ENCODE data around the gene CLDN4.

CLDN4 gene

DNA sequence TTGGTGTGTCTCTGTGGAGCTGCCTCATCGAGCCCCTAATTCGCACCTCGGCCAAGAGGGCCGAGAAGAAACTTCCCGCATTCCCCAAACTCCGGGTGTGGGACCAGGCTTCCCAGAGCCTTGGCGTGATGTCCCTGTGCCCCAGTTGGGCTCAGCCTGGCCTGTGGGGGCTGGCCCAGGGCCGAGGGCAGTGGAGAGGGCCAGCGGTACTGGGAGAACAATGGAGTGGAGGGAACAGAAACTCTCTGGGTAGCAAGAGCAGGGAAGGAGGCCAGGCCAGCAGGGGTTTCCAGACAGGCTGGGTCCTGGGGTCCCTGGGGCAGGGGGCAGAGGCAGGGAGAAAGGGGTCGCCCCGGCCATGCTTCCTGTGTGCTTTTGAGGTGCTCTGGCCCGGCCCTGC lies 46.2 kb downstream of the CLDN4 start:
- H3K27me3 ChIP-seq (ENCODE audit: control insufficient read depth, low read length): no peaks in the 10 kb centered on the region
- no peak for TF ChIP-seq CTCF (IDR thresholded peaks at IDR 0.05; ENCODE audit: low read depth, low read length, poor library complexity, severe bottlenecking)
- no peak overlapping the region for H3K4me3 ChIP-seq (ENCODE audit: low read length)
- no peaks in the 10 kb centered on the region for H3K4me1 ChIP-seq (ENCODE audit: control insufficient read depth, low read length)
- no peaks in the 10 kb centered on the region for H4K20me1 ChIP-seq (ENCODE audit: control insufficient read depth, insufficient read depth, low read depth, low read length)
- H3K4me2 ChIP-seq (ENCODE audit: low read length): no peak overlapping the region
- H3K27ac ChIP-seq (ENCODE audit: low read depth, low read length): no peak overlapping the region
- H3K36me3 ChIP-seq (ENCODE audit: control insufficient read depth, low read length): no peaks in the 10 kb centered on the region
- no peaks in the 10 kb centered on the region for H3K9me2 ChIP-seq (replicated peaks; ENCODE audit: control insufficient read depth, low read length)
- no peaks in the 10 kb centered on the region for H3K9me3 ChIP-seq (ENCODE audit: control insufficient read depth, insufficient read depth, low read length)
- H3F3A ChIP-seq (ENCODE audit: control insufficient read depth, insufficient read depth): no peaks in the 10 kb centered on the region
- H3K79me2 ChIP-seq (ENCODE audit: control insufficient read depth, low read length): no peaks in the 10 kb centered on the region

DNA sequence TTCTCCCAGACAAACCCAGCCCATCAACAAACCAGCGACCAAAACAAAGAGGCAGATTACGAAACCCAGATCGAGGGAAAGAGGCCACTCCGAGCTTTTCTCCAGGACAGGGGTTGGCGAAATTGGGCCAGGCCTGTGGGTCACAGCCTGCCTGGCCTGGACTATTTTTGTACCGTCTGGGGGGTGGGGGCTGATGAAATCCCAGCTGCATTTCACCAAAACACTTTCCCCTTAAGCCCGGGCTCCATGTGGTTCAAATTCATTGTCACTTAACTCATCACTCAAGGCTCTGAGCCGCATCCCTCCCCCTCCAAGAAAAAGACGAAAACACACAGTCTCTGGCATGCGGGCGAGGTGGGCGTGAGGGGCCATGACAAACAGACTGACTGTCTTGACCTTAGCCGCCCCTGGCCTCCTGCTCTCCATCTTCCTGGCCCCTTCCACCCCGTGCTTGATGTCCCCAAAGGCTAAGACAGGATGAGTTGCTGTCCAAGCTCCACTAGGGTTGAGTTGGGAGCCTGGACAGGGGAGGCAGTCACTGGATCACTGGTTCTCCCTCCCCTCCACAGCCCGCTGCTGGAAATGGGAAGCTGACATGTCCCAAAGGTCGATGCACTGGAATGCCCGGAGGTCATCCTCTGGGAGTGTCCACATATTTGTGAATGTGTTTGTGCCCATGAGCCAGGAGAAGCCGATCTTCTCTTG lies 49.3 kb downstream of the CLDN4 start:
- Histone ChIP-seq H3K9me2 (replicated peaks; ENCODE audit: control insufficient read depth, low read length) (no peaks in the 10 kb centered on the region), H3K79me2 (ENCODE audit: control insufficient read depth, low read length) (no peaks in the 10 kb centered on the region), H3K27me3 (ENCODE audit: control insufficient read depth, low read length) (peaks cover 7% of the 10 kb centered on the region; the same call in 1 of the 2 replicates), H3K4me1 (ENCODE audit: control insufficient read depth, low read length) (no peaks in the 10 kb centered on the region), H3K27ac (ENCODE audit: low read depth, low read length) (no peak overlapping the region), H4K20me1 (ENCODE audit: control insufficient read depth, insufficient read depth, low read depth, low read length) (no peaks in the 10 kb centered on the region), H3F3A (ENCODE audit: control insufficient read depth, insufficient read depth) (no peaks in the 10 kb centered on the region), H3K4me2 (ENCODE audit: low read length) (no peak overlapping the region), H3K4me3 (ENCODE audit: low read length) (no peak overlapping the region), H3K36me3 (ENCODE audit: control insufficient read depth, low read length) (no peaks in the 10 kb centered on the region), H3K9me3 (ENCODE audit: control insufficient read depth, insufficient read depth, low read length) (no peaks in the 10 kb centered on the region)
- TF ChIP-seq EZH2phosphoT487 (IDR thresholded peaks at IDR 0.05; ENCODE audit: borderline replicate concordance, low read length): no peak

GRCh38 chr7:73880755-73881328 lies 50.0 kb downstream of the CLDN4 start:
- H3K4me2 ChIP-seq (ENCODE audit: low read length): no peak overlapping the region
- peaks cover 7% of the 10 kb centered on the region; the same call in 1 of the 2 replicates for H3K27me3 ChIP-seq (ENCODE audit: control insufficient read depth, low read length)
- no peaks in the 10 kb centered on the region for H3K9me3 ChIP-seq (ENCODE audit: control insufficient read depth, insufficient read depth, low read length)
- H3F3A ChIP-seq (ENCODE audit: control insufficient read depth, insufficient read depth): no peaks in the 10 kb centered on the region
- H4K20me1 ChIP-seq (ENCODE audit: control insufficient read depth, insufficient read depth, low read depth, low read length): no peaks in the 10 kb centered on the region
- H3K4me1 ChIP-seq (ENCODE audit: control insufficient read depth, low read length): no peaks in the 10 kb centered on the region
- TF ChIP-seq EZH2phosphoT487 (IDR thresholded peaks at IDR 0.05; ENCODE audit: borderline replicate concordance, low read length) (no peak), CTCF (IDR thresholded peaks at IDR 0.05; ENCODE audit: low read depth, low read length, poor library complexity, severe bottlenecking) (no peak)
- no peaks in the 10 kb centered on the region for H3K9me2 ChIP-seq (replicated peaks; ENCODE audit: control insufficient read depth, low read length)
- H3K36me3 ChIP-seq (ENCODE audit: control insufficient read depth, low read length): no peaks in the 10 kb centered on the region
- no peaks in the 10 kb centered on the region for H3K79me2 ChIP-seq (ENCODE audit: control insufficient read depth, low read length)
- no peak overlapping the region for H3K27ac ChIP-seq (ENCODE audit: low read depth, low read length)
- H3K4me3 ChIP-seq (ENCODE audit: low read length): no peak overlapping the region

GRCh38 chr7:73881352-73882046 lies 50.7 kb downstream of the CLDN4 start:
- TF ChIP-seq EZH2phosphoT487 (IDR thresholded peaks at IDR 0.05; ENCODE audit: borderline replicate concordance, low read length) (no peak), CTCF (IDR thresholded peaks at IDR 0.05; ENCODE audit: low read depth, low read length, poor library complexity, severe bottlenecking) (no peak)
- Histone ChIP-seq H3K4me2 (ENCODE audit: low read length) (no peak overlapping the region), H3K27ac (ENCODE audit: low read depth, low read length) (no peak overlapping the region), H3K79me2 (ENCODE audit: control insufficient read depth, low read length) (no peaks in the 10 kb centered on the region), H4K20me1 (ENCODE audit: control insufficient read depth, insufficient read depth, low read depth, low read length) (no peaks in the 10 kb centered on the region), H3K4me1 (ENCODE audit: control insufficient read depth, low read length) (no peaks in the 10 kb centered on the region), H3K9me2 (replicated peaks; ENCODE audit: control insufficient read depth, low read length) (no peaks in the 10 kb centered on the region), H3K36me3 (ENCODE audit: control insufficient read depth, low read length) (no peaks in the 10 kb centered on the region), H3K9me3 (ENCODE audit: control insufficient read depth, insufficient read depth, low read length) (no peaks in the 10 kb centered on the region), H3K4me3 (ENCODE audit: low read length) (no peak overlapping the region), H3K27me3 (ENCODE audit: control insufficient read depth, low read length) (peaks cover 7% of the 10 kb centered on the region; the same call in 1 of the 2 replicates), H3F3A (ENCODE audit: control insufficient read depth, insufficient read depth) (no peaks in the 10 kb centered on the region)

All from DOHH2 (cell line).